GM06990 (cell line): ENCODE data around the gene BAZ1B.
"Not testable (repeated sequence)": the region's sequence is repeated elsewhere in the genome, so short reads cannot be mapped to it uniquely, and the experiment has no call there.

Experiments
- DNase-seq: peaks from one replicate; pipeline ENCODE4 v3.0.0-alpha.2; 2011; ENCODE audit not compliant: insufficient read length; ENCODE audit errors: extremely low read depth
- H3K27me3 ChIP-seq: replicated peaks from 2 replicates; pipeline ENCODE4 v1.6.0; 2011; ENCODE audit warnings: low read length; ENCODE audit not compliant: control insufficient read depth, insufficient read depth
- H3K36me3 ChIP-seq: 2 replicates; pipeline ENCODE4 v1.5.1; 2011; ENCODE audit warnings: low read length; ENCODE audit not compliant: control insufficient read depth, insufficient read depth
- H3K4me3 ChIP-seq: replicated peaks from 2 replicates; pipeline ENCODE4 v1.5.1; 2011; ENCODE audit warnings: low read depth, mild to moderate bottlenecking, control low read depth, low read length
- CTCF ChIP-seq: IDR thresholded peaks from 2 replicates; pipeline ENCODE4 v1.5.1; 2011; ENCODE audit warnings: low read length, control low read depth, mild to moderate bottlenecking, inconsistent platforms; ENCODE audit not compliant: insufficient read depth, poor library complexity, severe bottlenecking

The BAZ1B gene

GRCh38 chr7:73526896-73527821 lies 5.1 kb upstream of the BAZ1B start:
- no peak for TF ChIP-seq CTCF
- Histone ChIP-seq H3K4me3 (no peak overlapping the region), H3K27me3 (no peaks in the 10 kb centered on the region), H3K36me3 (no peaks in the 10 kb centered on the region)
- no peak for DNase-seq

DNA sequence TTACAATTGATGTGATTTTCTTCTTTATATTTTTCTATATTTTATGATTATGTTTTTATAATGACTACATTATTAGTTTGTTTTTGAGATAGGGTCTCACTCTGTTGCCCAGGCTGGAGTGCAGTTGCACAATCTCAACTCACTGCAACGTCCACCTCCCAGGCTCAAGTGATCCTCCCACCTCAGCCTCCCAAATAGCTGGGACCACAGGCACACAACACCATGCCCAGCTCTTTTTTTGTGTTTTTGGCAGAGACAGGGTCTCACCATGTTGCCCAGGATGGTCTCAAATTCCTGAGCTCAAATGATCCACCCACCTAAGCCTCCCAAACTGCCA lies 4.0 kb upstream of the BAZ1B start:
- not testable (repeated sequence) for H3K27me3 ChIP-seq, H3K36me3 ChIP-seq, H3K4me3 ChIP-seq, DNase-seq

GRCh38 chr7:73521636-73522104 lies 423 bp downstream of the BAZ1B start:
- Histone ChIP-seq H3K4me3 (peak overlapping the region; percentile 91), H3K36me3 (peaks cover 2% of the 10 kb centered on the region), H3K27me3 (no peaks in the 10 kb centered on the region)
- no peak for TF ChIP-seq CTCF
- DNase-seq = no peak

DNA sequence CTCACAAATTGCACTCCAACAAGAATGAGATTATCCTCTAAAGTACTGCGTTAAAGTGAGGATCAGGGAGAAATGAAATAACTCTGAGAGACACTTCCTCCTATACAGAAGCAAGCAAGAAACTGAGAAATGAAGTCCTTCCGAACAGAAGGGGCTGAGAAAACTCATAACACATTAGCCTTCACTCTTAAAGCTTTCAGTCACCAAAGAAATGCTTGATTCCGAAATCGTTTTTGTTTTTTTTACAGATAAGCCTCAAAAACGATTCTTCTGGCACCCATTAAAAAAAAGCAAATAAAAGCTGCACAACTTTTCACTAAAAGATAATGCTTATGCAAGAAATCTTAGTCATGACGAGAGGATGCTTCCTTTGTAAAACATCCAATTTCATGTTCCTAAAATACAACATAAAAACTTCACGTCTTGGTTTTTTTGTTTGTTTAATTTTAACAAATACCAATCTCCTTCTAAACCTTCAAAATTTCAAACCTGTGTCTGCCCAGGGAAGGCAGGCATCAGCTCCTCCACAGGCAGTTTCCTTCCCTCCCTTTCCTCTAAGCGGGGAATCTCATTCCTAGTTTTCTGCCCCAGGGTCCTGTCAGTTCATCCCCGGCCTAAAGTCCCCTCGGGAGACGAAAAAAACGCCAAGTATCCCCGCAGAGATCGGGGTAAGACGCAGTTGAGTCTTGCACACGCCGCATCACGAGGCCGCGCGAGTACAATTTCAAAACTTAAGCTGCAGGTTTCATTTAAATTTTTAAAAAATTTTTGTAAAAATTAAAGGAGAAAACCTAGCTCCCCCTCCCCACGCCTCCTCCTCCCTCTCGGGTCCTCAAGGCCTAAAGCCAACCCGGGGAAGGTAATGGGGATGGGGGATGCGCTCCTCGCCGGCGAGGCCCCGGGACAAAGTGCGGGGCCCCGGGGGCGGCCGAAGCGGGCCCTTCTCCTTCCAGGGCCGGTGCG lies 1.1 kb downstream of the BAZ1B start:
- no peaks in the 10 kb centered on the region for H3K27me3 ChIP-seq
- TF ChIP-seq CTCF = no peak
- DNase-seq = peak; percentile 28
- peak overlapping the region; percentile 91 for H3K4me3 ChIP-seq
- H3K36me3 ChIP-seq = peaks cover 2% of the 10 kb centered on the region

DNA sequence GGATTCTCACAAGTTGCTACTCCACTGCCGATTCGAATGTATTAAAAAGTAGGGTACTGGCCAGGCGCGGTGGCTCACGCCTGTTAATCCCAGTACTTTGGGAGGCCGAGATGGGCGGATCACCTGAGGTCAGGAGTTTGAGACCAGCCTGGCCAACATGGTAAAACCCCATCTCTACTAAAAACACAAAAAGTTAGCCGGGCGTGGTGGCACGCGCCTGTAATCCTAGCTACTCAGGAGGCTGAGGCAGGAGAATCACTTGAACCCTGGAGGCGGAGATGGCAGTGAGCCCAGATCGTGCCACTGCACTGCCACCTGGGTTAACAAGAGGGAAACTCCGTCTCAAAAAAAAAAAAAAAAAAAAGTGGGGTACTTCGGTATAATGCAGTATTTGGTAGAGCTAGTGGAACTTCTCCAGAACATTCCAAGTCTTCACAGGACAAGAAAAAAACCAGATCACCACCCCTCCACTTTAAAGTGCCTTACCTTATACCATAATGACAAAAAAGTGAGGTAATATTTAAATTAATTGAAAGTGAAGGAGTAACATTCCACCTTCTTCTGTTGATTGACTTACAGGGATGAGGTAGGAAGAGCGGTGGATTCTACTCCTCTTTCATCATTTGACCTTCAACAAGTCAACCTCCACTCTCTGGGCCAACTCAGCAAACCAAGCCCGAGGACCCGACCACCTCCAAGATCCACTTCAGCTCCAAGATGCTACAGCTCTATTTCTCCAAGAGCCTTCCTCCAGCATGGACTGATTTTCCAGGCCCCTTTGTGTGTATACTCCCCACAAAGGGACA lies 2.0 kb downstream of the BAZ1B start:
- Histone ChIP-seq H3K36me3 (peaks cover 5% of the 10 kb centered on the region), H3K4me3 (peak overlapping the region; percentile 91), H3K27me3 (no peaks in the 10 kb centered on the region)
- TF ChIP-seq CTCF = no peak
- DNase-seq = no peak
